Astrocyte of the cerebellum (primary cell): ENCODE results near the gene TXNL4B.
A peak's percentile ranks its signal among the peaks of the same experiment; 100 is the strongest.

Experiments
- DNase-seq: peaks from one replicate; pipeline ENCODE4 v3.0.0-alpha.2; 2011; ENCODE audit warnings: low read depth
- H3K4me3 ChIP-seq: 2 replicates; pipeline ENCODE4 v1.5.1; 2011; ENCODE audit warnings: mild to moderate bottlenecking, low read depth, low read length, moderate library complexity
- in situ Hi-C: cut with HindIII; loops from 2 replicates; pipeline ENCODE4 v1.10.0; 2017; ENCODE audit warnings: low sequenced_read_pairs
- TF ChIP-seq, protein P1 (sequence below): IDR thresholded peaks from 2 replicates; pipeline ENCODE4 v1.5.1; 2012; ENCODE audit warnings: low read length, low read depth, moderate library complexity, mild to moderate bottlenecking; ENCODE audit errors: missing control alignments

TXNL4B gene

DNA sequence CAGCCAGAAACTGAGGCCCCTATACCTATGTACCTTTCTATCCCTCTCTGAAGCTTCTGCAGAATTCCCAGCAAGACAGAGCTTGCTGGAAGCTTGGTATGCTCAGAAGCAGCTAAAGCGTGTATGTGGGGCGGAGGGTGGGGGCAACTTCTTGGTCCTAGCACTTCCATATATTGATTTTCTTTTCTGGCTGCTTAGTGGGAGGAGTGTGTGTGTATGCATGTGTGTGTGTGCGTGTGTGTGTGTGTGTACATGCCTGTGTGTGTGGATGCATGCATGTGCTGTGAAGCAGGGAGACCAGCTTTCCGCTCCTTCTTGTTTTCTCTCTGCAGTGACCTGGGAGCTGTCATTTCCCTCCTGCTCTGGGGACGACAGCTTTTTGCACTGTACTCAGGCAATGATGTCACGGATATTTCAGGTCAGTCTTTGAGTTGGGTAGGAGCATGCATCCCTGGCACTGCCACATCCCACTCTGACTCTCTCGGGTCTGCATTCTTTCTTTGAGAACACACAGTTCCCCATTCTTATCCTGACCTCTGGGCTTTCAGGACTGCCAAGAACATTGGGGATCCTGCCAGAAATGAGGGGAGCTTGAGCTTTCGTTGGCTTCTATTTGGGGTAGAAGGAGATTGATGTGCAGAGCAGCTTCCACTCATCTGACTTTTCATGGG lies 19.7 kb downstream of the TXNL4B start:
- no peak overlapping the region for H3K4me3 ChIP-seq
- in situ Hi-C loops = no loop called here
- no peak for DNase-seq
- TF ChIP-seq, protein P1, sequence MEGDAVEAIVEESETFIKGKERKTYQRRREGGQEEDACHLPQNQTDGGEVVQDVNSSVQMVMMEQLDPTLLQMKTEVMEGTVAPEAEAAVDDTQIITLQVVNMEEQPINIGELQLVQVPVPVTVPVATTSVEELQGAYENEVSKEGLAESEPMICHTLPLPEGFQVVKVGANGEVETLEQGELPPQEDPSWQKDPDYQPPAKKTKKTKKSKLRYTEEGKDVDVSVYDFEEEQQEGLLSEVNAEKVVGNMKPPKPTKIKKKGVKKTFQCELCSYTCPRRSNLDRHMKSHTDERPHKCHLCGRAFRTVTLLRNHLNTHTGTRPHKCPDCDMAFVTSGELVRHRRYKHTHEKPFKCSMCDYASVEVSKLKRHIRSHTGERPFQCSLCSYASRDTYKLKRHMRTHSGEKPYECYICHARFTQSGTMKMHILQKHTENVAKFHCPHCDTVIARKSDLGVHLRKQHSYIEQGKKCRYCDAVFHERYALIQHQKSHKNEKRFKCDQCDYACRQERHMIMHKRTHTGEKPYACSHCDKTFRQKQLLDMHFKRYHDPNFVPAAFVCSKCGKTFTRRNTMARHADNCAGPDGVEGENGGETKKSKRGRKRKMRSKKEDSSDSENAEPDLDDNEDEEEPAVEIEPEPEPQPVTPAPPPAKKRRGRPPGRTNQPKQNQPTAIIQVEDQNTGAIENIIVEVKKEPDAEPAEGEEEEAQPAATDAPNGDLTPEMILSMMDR = no peak

DNA sequence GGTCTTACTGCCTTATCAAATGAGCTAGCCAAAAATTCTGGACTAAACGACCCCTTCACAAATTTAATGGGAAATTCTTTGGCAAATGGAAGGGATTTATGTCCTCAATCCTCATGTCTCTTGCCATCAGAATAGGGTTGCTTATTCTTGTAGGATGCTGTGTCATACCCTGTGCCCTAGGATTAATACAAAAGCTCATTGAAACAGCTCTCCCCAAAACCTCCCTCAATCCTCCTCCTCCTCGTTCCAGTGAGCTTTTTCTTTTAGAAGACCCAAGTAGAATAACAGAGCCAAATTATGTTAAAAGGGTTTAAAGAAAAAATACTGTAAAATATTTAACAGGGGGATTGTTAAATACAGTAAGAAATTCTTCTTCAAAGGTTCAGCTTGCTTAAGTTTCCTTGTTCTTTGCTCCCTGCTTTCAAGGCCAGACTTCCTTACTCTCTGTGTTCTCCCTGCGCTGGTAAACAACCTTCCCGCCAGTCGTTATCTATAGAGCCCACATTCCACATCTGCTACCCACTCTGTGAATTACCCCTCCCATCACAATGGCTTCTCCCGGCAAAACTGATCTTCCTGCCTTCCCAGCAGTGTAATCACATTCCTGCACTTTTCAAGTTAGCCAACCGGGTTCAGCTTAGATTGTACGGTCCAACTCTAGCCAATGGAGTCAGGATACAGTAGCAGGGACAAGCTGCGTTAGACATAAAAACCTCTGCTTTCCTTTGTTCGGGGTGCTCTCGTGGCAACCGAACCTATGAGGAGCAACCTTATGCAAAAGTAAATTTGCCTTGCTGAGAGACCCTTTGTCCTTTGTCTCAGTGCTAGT lies 20.7 kb downstream of the TXNL4B start:
- in situ Hi-C loops = no loop called here

DNA sequence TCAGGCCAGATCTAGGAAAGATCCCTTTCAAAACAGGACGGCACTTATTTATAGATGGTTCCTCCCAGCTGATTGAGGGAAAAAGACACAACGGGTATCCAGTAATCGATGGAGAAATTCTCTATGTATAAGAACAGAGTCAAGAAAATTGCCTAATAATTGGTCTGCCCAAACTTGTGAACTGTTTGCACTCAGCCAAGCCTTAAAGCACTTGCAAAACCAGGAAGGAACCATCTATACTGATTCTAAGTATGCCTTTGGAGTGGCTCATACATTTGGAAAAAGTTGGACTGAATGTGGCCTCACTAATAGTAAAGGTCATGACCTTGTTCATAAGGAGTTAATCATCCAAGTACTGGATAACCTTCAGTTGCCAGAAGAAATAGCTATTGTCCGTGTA lies 24.5 kb downstream of the TXNL4B start:
- TF ChIP-seq, protein P1 = no peak

More for the DNA sequence above, 20.7 kb downstream of the TXNL4B start:
- no peak for DNase-seq
- no peak overlapping the region for H3K4me3 ChIP-seq
- TF ChIP-seq, protein P1 = no peak

DNA sequence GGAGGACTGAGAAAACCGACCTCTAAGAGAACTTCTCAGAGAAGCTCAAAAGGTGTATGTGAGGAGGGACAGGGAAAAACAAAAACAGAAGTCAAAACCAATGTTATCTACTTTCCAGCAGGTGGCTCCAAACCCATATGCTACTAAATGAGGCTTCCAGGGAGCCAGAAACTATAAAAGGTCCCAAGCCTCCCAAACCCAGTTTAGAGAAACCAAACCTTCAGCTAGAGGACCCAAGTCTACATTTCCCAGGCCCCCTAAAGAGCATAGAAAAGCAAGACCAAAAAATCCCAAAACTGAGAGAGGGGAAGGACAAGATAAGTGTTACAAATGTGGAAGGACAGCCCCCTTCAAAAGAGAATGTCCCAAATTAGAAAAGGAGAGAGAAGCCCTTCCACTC lies 26.7 kb downstream of the TXNL4B start:
- H3K4me3 ChIP-seq = no peak overlapping the region
- peak; percentile 18 for DNase-seq
- in situ Hi-C loops = no loop called here
- TF ChIP-seq, protein P1 = peak; percentile 71

More for the DNA sequence above, 24.5 kb downstream of the TXNL4B start:
- DNase-seq = no peak
- H3K4me3 ChIP-seq = no peak overlapping the region
- in situ Hi-C loops = no loop called here

DNA sequence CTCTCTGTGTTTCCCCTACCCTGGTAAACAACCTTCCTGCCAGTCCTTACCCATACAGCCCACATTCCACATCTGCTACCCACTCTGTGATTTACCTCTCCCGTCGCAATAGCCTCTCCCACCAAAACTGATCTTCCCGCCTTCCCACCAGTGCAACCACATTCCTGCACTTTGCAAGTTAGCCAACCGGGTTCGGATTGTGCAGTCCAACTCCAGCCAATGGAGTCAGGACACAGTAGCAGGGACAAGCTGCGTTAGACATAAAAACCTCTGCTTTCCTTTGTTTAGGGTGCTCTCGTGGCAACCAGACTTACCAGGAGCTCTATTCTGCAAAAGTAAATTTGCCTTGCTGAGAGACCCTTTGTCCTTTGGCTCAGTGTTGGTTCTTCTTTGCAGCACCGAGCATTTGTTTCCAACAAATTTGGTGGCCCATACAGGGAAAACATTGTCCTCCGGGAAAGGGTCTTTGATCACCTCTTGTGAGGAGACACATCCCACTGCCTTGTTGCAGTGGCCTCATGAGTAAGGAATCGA lies 29.0 kb downstream of the TXNL4B start:
- in situ Hi-C loops = no loop called here
- DNase-seq = no peak
- TF ChIP-seq, protein P1 = no peak
- no peak overlapping the region for H3K4me3 ChIP-seq

DNA sequence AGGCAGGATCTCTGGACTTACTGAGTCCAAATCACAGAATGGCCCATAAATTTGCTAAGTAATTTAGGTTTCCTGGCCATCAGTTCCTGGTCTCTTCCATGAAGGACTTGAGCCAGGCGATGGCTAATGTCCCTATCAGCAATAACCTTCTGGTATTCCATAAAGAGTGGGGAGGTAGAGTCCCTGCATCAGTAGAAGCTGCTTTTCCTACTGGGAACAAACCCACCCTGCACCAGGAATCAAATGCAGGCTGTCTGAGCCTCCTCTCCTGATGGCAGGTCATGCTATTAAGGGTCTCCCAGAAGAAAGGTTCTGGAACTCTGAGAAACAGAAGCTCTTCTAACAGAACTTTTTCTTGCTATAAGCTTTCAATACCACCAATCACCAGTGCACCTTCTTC lies 31.9 kb downstream of the TXNL4B start:
- H3K4me3 ChIP-seq = no peak overlapping the region
- in situ Hi-C loops = no loop called here
- DNase-seq = no peak
- TF ChIP-seq, protein P1 = no peak
